ENCODE data around the gene KCNV2.

- no peak for TF ChIP-seq POLR2AphosphoS5 (IDR thresholded peaks at IDR 0.05; ENCODE audit: borderline replicate concordance, low read depth, low read length)
- no peak for TF ChIP-seq EZH2 (IDR thresholded peaks at IDR 0.05)
Observed at GRCh38 chr9:2686911-2687310, 30.4 kb upstream of the KCNV2 start.

All from SK-N-MC (cell line).